IMR-90 (cell line): ENCODE measurements around the gene TSN. TPM values are rescaled to one million over a fixed set of nuclear protein-coding genes. Genes with fewer than 3 reads are reported as not detected.

Source experiments
- ATAC-seq: fragments of 200-7000 bp; cut with Tn5 transposase; 2 replicates; pipeline ENCODE4 v1.9.1; 2020; ENCODE audit warnings: low read depth, mild to moderate bottlenecking, moderate library complexity
- BruUV-seq: library from RNA; stranded (reverse); fragments of 400-500 nt; replicated peaks from 2 replicates; lab custom pipeline; 2021; lab: Mats Ljungman, UMichigan
- CTCF ChIA-PET: fragments of 300-600 bp; formaldehyde crosslinking; extraction: SDS; loops from one replicate; lab custom pipeline; 2021; ENCODE audit warnings: antibody characterized with exemption; lab: Yijun Ruan, JAX
- POLR2A ChIA-PET: fragments of 300-600 bp; sonication (Branson Sonifier 250); formaldehyde crosslinking; loops from one replicate; lab custom pipeline; 2022; ENCODE audit warnings: antibody characterized with exemption; ENCODE audit not compliant: unreplicated experiment; lab: Charles Lee
- DNase-seq: peaks from one replicate; pipeline ENCODE4 v3.0.0; 2013
- H2AFZ ChIP-seq: replicated peaks from 2 replicates; pipeline ENCODE3; 2013; ENCODE audit warnings: low read length, mild to moderate bottlenecking; ENCODE audit not compliant: poor library complexity
- H2AK5ac ChIP-seq: 2 replicates; pipeline ENCODE4 v1.6.1; 2013; ENCODE audit warnings: low read depth, low read length, inconsistent platforms
- H2AK9ac ChIP-seq: replicated peaks from 2 replicates; pipeline ENCODE3; 2013; ENCODE audit warnings: mild to moderate bottlenecking, low read depth, low read length, moderate library complexity; ENCODE audit not compliant: poor library complexity
- H2BK120ac ChIP-seq: 2 replicates; pipeline ENCODE4 v1.6.1; 2013; ENCODE audit warnings: low read depth, low read length, inconsistent platforms
- H2BK15ac ChIP-seq: 3 replicates; pipeline ENCODE4 v1.6.1; 2013; ENCODE audit warnings: low read depth, low read length, inconsistent platforms
- H2BK20ac ChIP-seq: 2 replicates; pipeline ENCODE4 v1.6.1; 2013; ENCODE audit warnings: low read depth, mild to moderate bottlenecking, inconsistent platforms, low read length, moderate library complexity
- H2BK5ac ChIP-seq: 2 replicates; pipeline ENCODE4 v1.6.1; 2013; ENCODE audit warnings: mild to moderate bottlenecking, low read depth, low read length, inconsistent platforms; ENCODE audit not compliant: poor library complexity, severe bottlenecking
- H3K14ac ChIP-seq: replicated peaks from 2 replicates; pipeline ENCODE4 v1.6.1; 2013; ENCODE audit warnings: low read depth, low read length, inconsistent platforms
- H3K18ac ChIP-seq: 2 replicates; pipeline ENCODE4 v1.6.1; 2013; ENCODE audit warnings: low read depth, low read length, control low read depth
- H3K23ac ChIP-seq: 2 replicates; pipeline ENCODE4 v1.6.1; 2013; ENCODE audit warnings: low read depth, low read length, inconsistent platforms
- H3K27ac ChIP-seq: 2 replicates; pipeline ENCODE4 v1.5.1; 2013; ENCODE audit warnings: mild to moderate bottlenecking, control low read depth, low read length; ENCODE audit not compliant: insufficient read depth
- H3K27me3 ChIP-seq: 2 replicates; pipeline ENCODE4 v1.6.1; 2013; ENCODE audit warnings: low read length; ENCODE audit not compliant: control insufficient read depth, insufficient read depth
- H3K36me3 ChIP-seq: 2 replicates; pipeline ENCODE4 v1.6.1; 2013; ENCODE audit warnings: low read length, mixed read lengths; ENCODE audit not compliant: control insufficient read depth, insufficient read depth
- H3K4ac ChIP-seq: 2 replicates; pipeline ENCODE4 v1.6.1; 2013; ENCODE audit warnings: low read depth, low read length, inconsistent platforms
- H3K4me1 ChIP-seq: 2 replicates; pipeline ENCODE4 v1.6.1; 2013; ENCODE audit warnings: low read length, mixed read lengths; ENCODE audit not compliant: control insufficient read depth, insufficient read depth
- H3K4me2 ChIP-seq: 2 replicates; pipeline ENCODE4 v1.6.1; 2013; ENCODE audit warnings: low read depth, mild to moderate bottlenecking, control low read depth, low read length, moderate library complexity
- H3K4me3 ChIP-seq: 2 replicates; pipeline ENCODE4 v1.5.1; 2013; ENCODE audit warnings: low read depth, mild to moderate bottlenecking, control low read depth, low read length, moderate library complexity; ENCODE audit not compliant: insufficient read depth
- H3K56ac ChIP-seq: 2 replicates; pipeline ENCODE4 v1.6.1; 2013; ENCODE audit warnings: low read length, inconsistent platforms; ENCODE audit not compliant: insufficient read depth; ENCODE audit errors: extremely low read depth
- H3K79me1 ChIP-seq, 2 experiments: 2 replicates each; pipeline ENCODE4 v1.6.1; 2013; ENCODE audit warnings: low read length in 2 of 2, inconsistent platforms in 1 of 2, low read depth in 1 of 2
- H3K9ac ChIP-seq: 2 replicates; pipeline ENCODE4 v1.6.1; 2013; ENCODE audit warnings: low read depth, low read length, control low read depth
- H3K9me1 ChIP-seq: 2 replicates; pipeline ENCODE4 v1.6.1; 2013; ENCODE audit warnings: low read length, inconsistent platforms; ENCODE audit not compliant: insufficient read depth
- H3K9me3 ChIP-seq: 2 replicates; pipeline ENCODE4 v1.6.1; 2013; ENCODE audit warnings: low read length; ENCODE audit not compliant: control insufficient read depth, insufficient read depth
- H4K20me1 ChIP-seq: 2 replicates; pipeline ENCODE4 v1.6.1; 2013; ENCODE audit warnings: low read length, inconsistent platforms; ENCODE audit not compliant: insufficient read depth
- H4K5ac ChIP-seq: 2 replicates; pipeline ENCODE4 v1.6.1; 2013; ENCODE audit warnings: mild to moderate bottlenecking, low read depth, low read length, control low read depth
- H4K8ac ChIP-seq, 2 experiments: 2 replicates each; pipeline ENCODE4 v1.6.1; 2013; ENCODE audit warnings: low read depth in 2 of 2, low read length in 2 of 2, control low read depth in 1 of 2, inconsistent platforms in 1 of 2
- H4K91ac ChIP-seq: 2 replicates; pipeline ENCODE4 v1.6.1; 2013; ENCODE audit warnings: low read depth, low read length, inconsistent platforms; ENCODE audit not compliant: insufficient read depth
- CEBPB ChIP-seq: IDR thresholded peaks from 2 replicates; pipeline ENCODE4 v1.6.1; 2012; ENCODE audit warnings: low read depth, low read length, improper control_type of control experiment
- CHD1 ChIP-seq: IDR thresholded peaks from 2 replicates; pipeline ENCODE4 v1.6.1; 2012; ENCODE audit warnings: low read depth, low read length, improper control_type of control experiment
- FOS ChIP-seq: fragments of 150-350 bp; IDR thresholded peaks from 2 replicates; pipeline ENCODE4 v1.6.1; 2016; ENCODE audit warnings: low read depth, low read length
- MAFK ChIP-seq: IDR thresholded peaks from 2 replicates; pipeline ENCODE4 v1.6.1; 2012; ENCODE audit warnings: low read depth, low read length, improper control_type of control experiment
- NFE2L2 ChIP-seq: fragments of 150-350 bp; IDR thresholded peaks from 2 replicates; pipeline ENCODE4 v1.6.1; 2016; ENCODE audit warnings: low read depth, mild to moderate bottlenecking, low read length
- RFX5 ChIP-seq: IDR thresholded peaks from 2 replicates; pipeline ENCODE4 v1.8.0; 2012; ENCODE audit warnings: low read depth, mild to moderate bottlenecking, low read length, moderate library complexity
- USF2 ChIP-seq: fragments of 150-350 bp; IDR thresholded peaks from 2 replicates; pipeline ENCODE4 v1.6.1; 2017; ENCODE audit warnings: mild to moderate bottlenecking, antibody characterized with exemption, low read length, low read depth
- WGBS, 2 experiments: methylation state at CpG; one replicate each; pipeline versions ENCODE4 v1.1.5 to v1.1.7; 2013; ENCODE audit warnings: missing lambda C conversion rate in 2 of 2; ENCODE audit not compliant: insufficient read length in 1 of 2; ENCODE audit errors: extremely low coverage in 2 of 2; 5-methylcytosine and 5-hydroxymethylcytosine counted together
- dilution Hi-C: fragments of 300-500 bp; cut with HindIII; formaldehyde crosslinking; loops from one replicate; pipeline ENCODE4 v1.14.3; 2018; ENCODE audit warnings: low sequenced_read_pairs; ENCODE audit not compliant: unreplicated experiment
- in situ Hi-C: fragments of 300-500 bp; cut with MboI; formaldehyde crosslinking; loops from 3 replicates; pipeline ENCODE4 v1.14.3; 2019; ENCODE audit warnings: low sequenced_read_pairs, inconsistent platforms, mixed read lengths
- intact Hi-C: fragments of 100-400 bp; cut with micrococcal nuclease; formaldehyde crosslinking; loops from 2 replicates; pipeline ENCODE4 v1.10.0; 2022
- polyA plus RNA-seq, 3 experiments: library from polyadenylated mRNA; depleted of rRNA; stranded (reverse); fragments of >200 nt; gene quantifications; 2 replicates each; pipeline ENCODE4 v1.2.3, GENCODE V29; 2012; ENCODE audit warnings: low replicate concordance in 1 of 3
- total RNA-seq: library from RNA; depleted of rRNA; stranded (reverse); fragments of >200 nt; gene quantifications from 2 replicates; pipeline ENCODE4 v1.2.3, GENCODE V29; 2012

Gene TSN
- total and polyA plus RNA-seq, 2 of the 4 experiments (the other 2 are of a cell fraction) = 31.0 to 56.3 TPM

DNA sequence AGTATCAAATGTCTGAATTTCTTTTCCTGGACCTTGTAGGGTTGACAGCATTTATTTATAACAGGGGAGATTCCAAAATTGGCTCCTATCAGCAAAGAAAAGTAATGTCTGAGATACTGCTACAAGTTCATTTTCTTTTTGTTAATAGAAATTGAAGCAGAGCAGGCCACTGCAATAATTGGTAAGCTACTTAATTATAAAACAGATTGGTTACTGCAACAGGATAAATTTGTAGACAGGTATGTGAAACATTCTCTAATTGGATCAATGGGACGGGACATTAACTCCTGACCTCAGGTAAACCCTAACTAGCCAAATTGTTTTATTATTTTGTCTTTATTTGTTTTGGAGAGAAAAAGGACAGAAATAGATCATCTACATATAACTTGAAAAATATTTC lies 39.3 kb upstream of the TSN start:
- ATAC-seq = no peak
- no peaks in the 10 kb centered on the region for H3K36me3 ChIP-seq
- H2BK5ac ChIP-seq = no peak overlapping the region
- H3K27ac ChIP-seq = no peak overlapping the region
- no peaks in the 10 kb centered on the region for H4K20me1 ChIP-seq
- H3K4me2 ChIP-seq = no peak overlapping the region
- no peak overlapping the region for H2AK9ac ChIP-seq
- in situ Hi-C loops (no loop called here), dilution Hi-C loops (no loop called here), intact Hi-C loops (loop anchor here (5.0 kb wide), 1 partner anchor 119 kb away; no protein-coding TSS in a partner anchor)
- H3K9me3 ChIP-seq = no peaks in the 10 kb centered on the region
- no peak overlapping the region for H2AK5ac ChIP-seq
- H3K79me1 ChIP-seq = no peaks in the 10 kb centered on the region
- no peak overlapping the region for H3K4me3 ChIP-seq
- POLR2A ChIA-PET = interaction anchor here (1.5 kb wide), 1 partner anchor 185 kb away, joined by 12 read pairs; the partner anchor contains the start of gene RNU4ATAC
- H3K56ac ChIP-seq = no peak overlapping the region
- no peak overlapping the region for H3K14ac ChIP-seq
- no peak overlapping the region for H4K5ac ChIP-seq
- no peak overlapping the region for H4K91ac ChIP-seq
- H2AFZ ChIP-seq = no peak overlapping the region
- H2BK15ac ChIP-seq = no peak overlapping the region
- no peak overlapping the region for H3K4ac ChIP-seq
- H2BK120ac ChIP-seq = no peak overlapping the region
- H3K18ac ChIP-seq = no peak overlapping the region
- H2BK20ac ChIP-seq = no peak overlapping the region
- WGBS, 2 experiments = no CpG with 5 or more reads among the region's 1 CpG
- peaks cover under 1% of the 10 kb centered on the region; the same call in 1 of the 2 replicates for H3K4me1 ChIP-seq
- H3K27me3 ChIP-seq = no peaks in the 10 kb centered on the region
- no TSS peak for BruUV-seq
- H3K23ac ChIP-seq = no peak overlapping the region
- TF ChIP-seq NFE2L2 (no peak), CEBPB (no peak), MAFK (no peak), FOS (no peak), CHD1 (no peak), RFX5 (no peak), USF2 (no peak)
- H3K9ac ChIP-seq = no peak overlapping the region
- H3K9me1 ChIP-seq = peaks cover 3% of the 10 kb centered on the region; the same call in 1 of the 2 replicates
- CTCF ChIA-PET = interaction anchor here (0.6 kb wide), 2 partner anchors 346 to 622 kb away, joined by 3 read pairs; no protein-coding TSS in a partner anchor
- no peak overlapping the region for H4K8ac ChIP-seq
- DNase-seq = no peak
